ENCODE results near the gene SLC9A1. TPM values are rescaled to one million over a fixed set of nuclear protein-coding genes. Genes with fewer than 3 reads are reported as not detected.

Gene SLC9A1
- total RNA-seq, 1 experiment from 2014 or later: 21.7 TPM

- Histone ChIP-seq H3K27me3 (ENCODE audit: insufficient read depth, low read length) (no peaks in the 10 kb centered on the region), H3K79me2 (ENCODE audit: insufficient read depth, low read length) (0 out of 2 replicates have a peak, but pooled peaks cover 2% of the 10 kb centered on the region), H3K9me2 (ENCODE audit: insufficient read depth) (no peaks in the 10 kb centered on the region), H3K4me3 (replicated peaks in 1 of 2; ENCODE audit: low read depth in 1 of 2, low read length in 2 of 2) (no peak overlapping the region), H3K4me1 (ENCODE audit: control insufficient read depth in 1 of 2, insufficient read depth in 2 of 2, low read length in 2 of 2) (no peaks in the 10 kb centered on the region), H3K4me2 (ENCODE audit: low read length) (no peak overlapping the region), H3K9ac (ENCODE audit: low read length) (no peak overlapping the region), H2AFZ (ENCODE audit: low read depth, low read length, poor library complexity, severe bottlenecking) (no peak overlapping the region), H3K36me3 (ENCODE audit: control insufficient read depth in 1 of 2, insufficient read depth in 2 of 2, low read length in 2 of 2) (peaks cover 0 to 3% of the 10 kb centered on the region in 2 experiments; a peak in 1 of 4 replicates), H4K20me1 (ENCODE audit: insufficient read depth) (no peaks in the 10 kb centered on the region), H3K9me3 (ENCODE audit: control insufficient read depth in 1 of 2, insufficient read depth in 1 of 2, low read depth in 1 of 2, low read length in 2 of 2) (no peaks in the 10 kb centered on the region), H3K27ac (ENCODE audit: low read depth, low read length) (no peak overlapping the region)
- DNase-seq (ENCODE audit: low read depth, low spot score) (no peak), ATAC-seq (no peak)
- no TSS peak for BruUV-seq (replicated peaks)
- intact Hi-C loops (cut with micrococcal nuclease): no loop called here
- TF ChIP-seq YY1 (IDR thresholded peaks at IDR 0.05; ENCODE audit: extremely low read depth, insufficient replicate concordance, low read depth, low read length) (no peak), EZH2phosphoT487 (IDR thresholded peaks at IDR 0.05; ENCODE audit: borderline replicate concordance) (no peak), SIN3A (IDR thresholded peaks at IDR 0.05; ENCODE audit: low read depth) (no peak), RAD21 (IDR thresholded peaks at IDR 0.05; ENCODE audit: low read depth) (no peak), ELF1 (IDR thresholded peaks at IDR 0.05; ENCODE audit: borderline replicate concordance, low read depth) (no peak), ZNF274 (IDR thresholded peaks at IDR 0.05; ENCODE audit: low read depth, low read length) (no peak)
- TF ChIP-seq, protein P1, sequence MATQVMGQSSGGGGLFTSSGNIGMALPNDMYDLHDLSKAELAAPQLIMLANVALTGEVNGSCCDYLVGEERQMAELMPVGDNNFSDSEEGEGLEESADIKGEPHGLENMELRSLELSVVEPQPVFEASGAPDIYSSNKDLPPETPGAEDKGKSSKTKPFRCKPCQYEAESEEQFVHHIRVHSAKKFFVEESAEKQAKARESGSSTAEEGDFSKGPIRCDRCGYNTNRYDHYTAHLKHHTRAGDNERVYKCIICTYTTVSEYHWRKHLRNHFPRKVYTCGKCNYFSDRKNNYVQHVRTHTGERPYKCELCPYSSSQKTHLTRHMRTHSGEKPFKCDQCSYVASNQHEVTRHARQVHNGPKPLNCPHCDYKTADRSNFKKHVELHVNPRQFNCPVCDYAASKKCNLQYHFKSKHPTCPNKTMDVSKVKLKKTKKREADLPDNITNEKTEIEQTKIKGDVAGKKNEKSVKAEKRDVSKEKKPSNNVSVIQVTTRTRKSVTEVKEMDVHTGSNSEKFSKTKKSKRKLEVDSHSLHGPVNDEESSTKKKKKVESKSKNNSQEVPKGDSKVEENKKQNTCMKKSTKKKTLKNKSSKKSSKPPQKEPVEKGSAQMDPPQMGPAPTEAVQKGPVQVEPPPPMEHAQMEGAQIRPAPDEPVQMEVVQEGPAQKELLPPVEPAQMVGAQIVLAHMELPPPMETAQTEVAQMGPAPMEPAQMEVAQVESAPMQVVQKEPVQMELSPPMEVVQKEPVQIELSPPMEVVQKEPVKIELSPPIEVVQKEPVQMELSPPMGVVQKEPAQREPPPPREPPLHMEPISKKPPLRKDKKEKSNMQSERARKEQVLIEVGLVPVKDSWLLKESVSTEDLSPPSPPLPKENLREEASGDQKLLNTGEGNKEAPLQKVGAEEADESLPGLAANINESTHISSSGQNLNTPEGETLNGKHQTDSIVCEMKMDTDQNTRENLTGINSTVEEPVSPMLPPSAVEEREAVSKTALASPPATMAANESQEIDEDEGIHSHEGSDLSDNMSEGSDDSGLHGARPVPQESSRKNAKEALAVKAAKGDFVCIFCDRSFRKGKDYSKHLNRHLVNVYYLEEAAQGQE (IDR thresholded peaks at IDR 0.05; ENCODE audit: low read depth): no peak
- RAD21 ChIA-PET (ENCODE audit: low non-redundant PET in 1 of 2, low total read pairs in 2 of 2, uncharacterized antibody in 2 of 2, unreplicated experiment in 2 of 2): interaction anchor here in 1 of 2 experiments (0.6 kb wide), 1 partner anchor 166 kb away, joined by 7 read pairs; no protein-coding TSS in a partner anchor
- CTCF ChIA-PET: no interaction called here
- POLR2A ChIA-PET: no interaction called here
Measured at GRCh38 chr1:27133158-27133557, 21.8 kb downstream of the SLC9A1 start.
